C4-2B (cell line): Measurements from ENCODE around the gene CIDEB.

Experiments
- H3K27ac ChIP-seq: fragments of 450-650 bp; 2 replicates; pipeline ENCODE4 v1.5.1; 2017
- ZFX ChIP-seq: fragments of 450-650 bp; IDR thresholded peaks from 2 replicates; pipeline ENCODE4 v1.6.1; 2017
- TF ChIP-seq, protein P1 (sequence below): fragments of 450-650 bp; conservative IDR thresholded peaks from 2 replicates; pipeline ENCODE4 v1.5.1; 2017; ENCODE audit warnings: mild to moderate bottlenecking

CIDEB gene

DNA sequence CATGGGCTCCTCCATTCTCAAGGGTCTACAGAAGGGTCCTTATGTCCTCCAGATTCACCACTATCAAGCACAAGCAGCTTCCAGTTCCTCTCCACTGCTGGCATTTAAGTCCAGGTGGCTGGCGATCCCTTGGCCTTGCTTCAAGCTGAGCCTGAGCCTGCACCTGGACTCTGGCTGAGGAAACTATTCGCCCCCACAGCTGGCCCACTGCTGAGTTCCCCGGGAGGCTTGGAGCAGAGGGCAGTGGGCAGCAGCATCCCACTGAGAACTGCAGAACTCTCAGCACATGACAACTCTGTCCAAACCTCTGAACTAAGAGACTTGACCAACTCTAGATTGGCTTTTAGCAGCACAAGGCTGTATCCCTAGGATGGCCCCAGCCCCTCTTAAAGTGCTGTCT lies 25.0 kb downstream of the CIDEB start:
- no peak overlapping the region for H3K27ac ChIP-seq
- TF ChIP-seq, protein P1, sequence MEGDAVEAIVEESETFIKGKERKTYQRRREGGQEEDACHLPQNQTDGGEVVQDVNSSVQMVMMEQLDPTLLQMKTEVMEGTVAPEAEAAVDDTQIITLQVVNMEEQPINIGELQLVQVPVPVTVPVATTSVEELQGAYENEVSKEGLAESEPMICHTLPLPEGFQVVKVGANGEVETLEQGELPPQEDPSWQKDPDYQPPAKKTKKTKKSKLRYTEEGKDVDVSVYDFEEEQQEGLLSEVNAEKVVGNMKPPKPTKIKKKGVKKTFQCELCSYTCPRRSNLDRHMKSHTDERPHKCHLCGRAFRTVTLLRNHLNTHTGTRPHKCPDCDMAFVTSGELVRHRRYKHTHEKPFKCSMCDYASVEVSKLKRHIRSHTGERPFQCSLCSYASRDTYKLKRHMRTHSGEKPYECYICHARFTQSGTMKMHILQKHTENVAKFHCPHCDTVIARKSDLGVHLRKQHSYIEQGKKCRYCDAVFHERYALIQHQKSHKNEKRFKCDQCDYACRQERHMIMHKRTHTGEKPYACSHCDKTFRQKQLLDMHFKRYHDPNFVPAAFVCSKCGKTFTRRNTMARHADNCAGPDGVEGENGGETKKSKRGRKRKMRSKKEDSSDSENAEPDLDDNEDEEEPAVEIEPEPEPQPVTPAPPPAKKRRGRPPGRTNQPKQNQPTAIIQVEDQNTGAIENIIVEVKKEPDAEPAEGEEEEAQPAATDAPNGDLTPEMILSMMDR, result no peak
- no peak for TF ChIP-seq ZFX

- TF ChIP-seq, protein P1, result no peak
- TF ChIP-seq ZFX, result no peak
- no peak overlapping the region for H3K27ac ChIP-seq
These were observed 26.1 kb downstream of the CIDEB start for GRCh38 chr14:24281636-24282035.

DNA sequence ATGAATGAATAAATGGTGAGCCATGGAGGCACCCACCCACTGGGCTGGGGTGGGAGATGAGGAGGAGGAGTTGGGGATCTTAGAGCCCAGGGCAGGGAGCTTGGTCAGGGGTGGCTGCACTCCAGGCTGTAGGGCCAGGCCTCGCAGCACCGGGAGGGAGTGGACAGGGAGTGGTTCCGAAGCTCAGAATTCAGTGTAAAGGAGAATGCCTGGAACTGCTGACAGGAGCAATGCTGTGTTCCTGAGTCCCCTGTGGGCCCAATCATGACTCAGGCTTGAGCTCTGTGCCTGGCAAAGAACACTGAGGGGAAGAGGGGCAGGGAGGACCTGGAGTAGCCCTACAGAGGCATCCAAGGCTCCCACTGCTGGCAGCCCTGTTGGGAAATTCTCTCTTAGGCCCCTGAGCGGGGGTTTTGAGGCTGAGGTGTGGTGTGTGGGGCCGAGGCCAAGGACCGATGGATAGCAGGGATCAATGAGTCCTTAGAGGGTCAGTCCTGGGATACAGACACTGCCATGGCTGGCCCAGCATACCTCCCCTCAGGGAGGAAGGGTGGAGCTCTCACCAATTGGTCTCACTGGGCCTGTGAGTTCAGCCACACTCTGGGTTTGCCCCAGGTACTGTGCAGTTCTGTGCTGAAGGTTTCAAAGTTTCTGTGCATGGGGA lies 26.8 kb downstream of the CIDEB start:
- H3K27ac ChIP-seq, result no peak overlapping the region
- TF ChIP-seq, protein P1, result no peak
- TF ChIP-seq ZFX, result no peak

GRCh38 chr14:24279301-24280186 lies 28.2 kb downstream of the CIDEB start:
- H3K27ac ChIP-seq, result no peak overlapping the region
- no peak for TF ChIP-seq ZFX
- TF ChIP-seq, protein P1, result no peak; the same call in 1 of the 2 replicates

DNA sequence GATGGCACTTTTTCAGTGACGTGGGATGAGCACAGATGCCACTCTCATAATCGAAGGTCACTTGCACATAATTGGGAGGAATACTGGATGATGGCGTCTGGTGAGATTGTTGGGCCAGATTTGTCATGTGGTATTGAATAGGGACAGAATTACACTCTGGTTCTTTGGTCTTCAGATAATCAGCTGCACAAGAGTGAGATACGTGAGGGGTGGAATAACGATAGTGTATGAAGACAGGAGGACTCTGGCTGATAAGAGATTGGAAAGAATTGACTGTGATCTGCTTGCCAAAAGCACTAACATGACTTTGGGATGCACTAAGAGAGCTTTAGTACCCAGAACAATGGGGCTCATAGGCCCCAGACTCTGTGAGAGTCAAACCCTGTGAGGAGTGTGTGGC lies 29.4 kb downstream of the CIDEB start:
- H3K27ac ChIP-seq, result no peak overlapping the region
- no peak for TF ChIP-seq ZFX
- TF ChIP-seq, protein P1, result no peak

DNA sequence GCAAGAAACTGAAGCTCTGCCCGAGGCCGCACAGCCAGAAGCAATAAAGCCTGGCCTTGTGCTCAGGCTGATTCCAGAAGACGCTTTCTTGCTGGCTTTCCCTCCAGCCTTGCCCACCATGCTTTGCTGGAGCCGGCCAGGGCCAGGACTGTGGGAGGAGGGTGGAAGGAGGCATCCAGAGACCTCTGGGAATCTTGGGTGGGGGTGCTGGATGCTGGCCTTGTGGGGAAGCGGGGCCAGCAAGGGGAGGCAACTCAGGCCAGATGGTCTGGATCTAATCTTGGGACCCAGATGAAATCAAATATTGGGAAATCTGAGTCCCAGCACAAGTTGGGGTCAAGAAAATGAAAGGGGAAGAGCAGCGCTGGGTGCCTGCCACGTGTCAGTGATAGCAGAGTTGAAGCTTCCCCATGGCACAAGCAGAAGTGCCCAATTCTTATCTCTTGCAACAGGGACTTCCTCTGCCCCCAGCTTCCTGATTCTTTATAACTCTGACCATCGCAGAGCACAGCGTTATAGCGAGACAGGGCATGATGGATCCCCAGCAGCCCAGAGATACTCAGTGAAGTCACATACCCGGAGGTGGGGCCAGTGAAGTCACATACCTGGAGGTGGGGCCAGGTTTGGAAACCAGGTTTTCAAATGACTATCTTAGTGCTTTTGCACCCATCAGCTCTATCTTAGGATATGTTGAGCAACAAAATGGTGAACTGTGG lies 30.0 kb downstream of the CIDEB start:
- H3K27ac ChIP-seq, result no peak overlapping the region
- TF ChIP-seq, protein P1, result no peak
- TF ChIP-seq ZFX, result no peak

DNA sequence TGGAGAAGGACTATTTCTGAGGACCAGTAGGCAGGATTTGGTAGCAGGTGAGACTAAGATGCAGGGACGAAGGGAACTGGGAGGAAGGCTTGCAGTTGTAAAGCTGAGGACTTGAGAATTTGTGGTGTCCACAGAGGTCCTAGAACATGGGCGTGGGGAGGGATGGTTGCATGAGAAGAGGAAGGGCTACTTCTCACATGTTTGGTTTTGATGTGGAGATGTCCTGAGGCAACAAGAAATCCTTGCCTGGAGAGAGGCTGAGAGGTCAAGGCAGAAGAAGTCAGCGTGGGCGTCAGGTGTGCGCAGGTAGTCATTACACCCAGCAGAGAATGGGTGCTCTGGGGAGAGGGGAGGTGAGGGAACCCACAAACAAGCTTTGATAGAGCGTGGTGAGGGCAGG lies 30.7 kb downstream of the CIDEB start:
- no peak overlapping the region for H3K27ac ChIP-seq
- TF ChIP-seq, protein P1, result no peak
- TF ChIP-seq ZFX, result no peak
